Right atrium auricular region (tissue), 2 donors: ENCODE measurements around the gene RASGRF1. TPM values are rescaled to one million over a fixed set of nuclear protein-coding genes. Genes with fewer than 3 reads are reported as not detected.
A peak's percentile ranks its signal among the peaks of the same experiment; 100 is the strongest.

Experiments
- DNase-seq: peaks from one replicate; pipeline ENCODE4 v3.0.0-alpha.2; 2019; ENCODE audit warnings: low spot score
- H3K27ac ChIP-seq, 2 donors: fragments of 200-600 bp; sonication (generic); 1 replicate in 1 of 2; 2 replicates in 1 of 2; pipeline ENCODE4 v1.5.1; 2016 to 2019
- H3K27me3 ChIP-seq, 2 donors: fragments of 200-600 bp; sonication (generic); one replicate each; pipeline versions ENCODE4 v1.5.1 to v1.6.0; 2017 to 2019
- H3K36me3 ChIP-seq: fragments of 200-600 bp; sonication (generic); one replicate; pipeline ENCODE4 v1.5.1; 2016
- H3K4me1 ChIP-seq, 2 donors: fragments of 200-600 bp; sonication (generic); one replicate each; pipeline versions ENCODE4 v1.5.1 to v1.6.0; 2017 to 2019
- H3K4me3 ChIP-seq, 2 donors: fragments of 200-600 bp; sonication (generic); 1 replicate in 1 of 2; 2 replicates in 1 of 2; pipeline ENCODE4 v1.5.1; 2017 to 2019; ENCODE audit warnings: mild to moderate bottlenecking in 1 of 2, moderate library complexity in 1 of 2
- H3K9me3 ChIP-seq, 2 donors: fragments of 200-600 bp; sonication (generic); one replicate each; pipeline ENCODE4 v1.5.1; 2019
- total RNA-seq, 2 donors: library from RNA; depleted of rRNA; stranded (reverse); fragments of >200 nt; gene quantifications; one replicate each; pipeline ENCODE4 v1.1.0, GENCODE V29; 2016
- TF ChIP-seq, protein P1 (sequence below), 2 donors: fragments of 200-600 bp; sonication (generic); IDR thresholded peaks; one replicate each; pipeline ENCODE4 v1.5.1; 2019; ENCODE audit warnings: antibody characterized with exemption in 2 of 2

The RASGRF1 gene
- total RNA-seq, 2 donors from 2014 or later: 1.0 TPM; not detected in 1

GRCh38 chr15:79088426-79089205 lies 2.0 kb downstream of the RASGRF1 start:
- DNase-seq: peak; percentile 9
- TF ChIP-seq, protein P1, sequence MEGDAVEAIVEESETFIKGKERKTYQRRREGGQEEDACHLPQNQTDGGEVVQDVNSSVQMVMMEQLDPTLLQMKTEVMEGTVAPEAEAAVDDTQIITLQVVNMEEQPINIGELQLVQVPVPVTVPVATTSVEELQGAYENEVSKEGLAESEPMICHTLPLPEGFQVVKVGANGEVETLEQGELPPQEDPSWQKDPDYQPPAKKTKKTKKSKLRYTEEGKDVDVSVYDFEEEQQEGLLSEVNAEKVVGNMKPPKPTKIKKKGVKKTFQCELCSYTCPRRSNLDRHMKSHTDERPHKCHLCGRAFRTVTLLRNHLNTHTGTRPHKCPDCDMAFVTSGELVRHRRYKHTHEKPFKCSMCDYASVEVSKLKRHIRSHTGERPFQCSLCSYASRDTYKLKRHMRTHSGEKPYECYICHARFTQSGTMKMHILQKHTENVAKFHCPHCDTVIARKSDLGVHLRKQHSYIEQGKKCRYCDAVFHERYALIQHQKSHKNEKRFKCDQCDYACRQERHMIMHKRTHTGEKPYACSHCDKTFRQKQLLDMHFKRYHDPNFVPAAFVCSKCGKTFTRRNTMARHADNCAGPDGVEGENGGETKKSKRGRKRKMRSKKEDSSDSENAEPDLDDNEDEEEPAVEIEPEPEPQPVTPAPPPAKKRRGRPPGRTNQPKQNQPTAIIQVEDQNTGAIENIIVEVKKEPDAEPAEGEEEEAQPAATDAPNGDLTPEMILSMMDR (IDR thresholded peaks at IDR 0.05): no peak
- Histone ChIP-seq H3K36me3 (no peaks in the 10 kb centered on the region), H3K4me1 (peaks cover 0 to 25% of the 10 kb centered on the region in 2 donors), H3K4me3 (no peak overlapping the region), H3K27me3 (peaks cover 11 to 12% of the 10 kb centered on the region in 2 donors), H3K27ac (no peak overlapping the region), H3K9me3 (no peaks in the 10 kb centered on the region)

DNA sequence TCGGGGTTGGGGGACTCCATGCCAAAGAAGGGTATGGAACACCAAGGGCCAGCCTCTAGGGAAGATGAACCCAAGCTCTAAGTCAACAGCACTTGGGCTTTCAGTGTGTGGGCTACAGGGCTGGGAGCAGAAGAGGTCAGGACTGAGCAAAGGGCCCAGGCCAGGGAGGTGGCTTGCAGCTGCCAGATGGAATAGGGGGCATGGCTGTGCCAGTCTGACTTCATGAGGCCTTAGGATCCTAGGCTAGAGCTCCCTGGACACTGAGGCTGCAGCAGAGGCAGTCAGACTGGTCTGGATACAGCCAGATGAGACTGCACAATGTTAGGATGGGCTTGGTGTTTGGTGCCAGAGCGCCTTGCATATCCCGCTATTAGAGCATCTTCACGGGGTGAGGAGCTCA lies 3.8 kb downstream of the RASGRF1 start:
- peaks cover 11 to 12% of the 10 kb centered on the region in 2 donors for H3K27me3 ChIP-seq
- DNase-seq: no peak

DNA sequence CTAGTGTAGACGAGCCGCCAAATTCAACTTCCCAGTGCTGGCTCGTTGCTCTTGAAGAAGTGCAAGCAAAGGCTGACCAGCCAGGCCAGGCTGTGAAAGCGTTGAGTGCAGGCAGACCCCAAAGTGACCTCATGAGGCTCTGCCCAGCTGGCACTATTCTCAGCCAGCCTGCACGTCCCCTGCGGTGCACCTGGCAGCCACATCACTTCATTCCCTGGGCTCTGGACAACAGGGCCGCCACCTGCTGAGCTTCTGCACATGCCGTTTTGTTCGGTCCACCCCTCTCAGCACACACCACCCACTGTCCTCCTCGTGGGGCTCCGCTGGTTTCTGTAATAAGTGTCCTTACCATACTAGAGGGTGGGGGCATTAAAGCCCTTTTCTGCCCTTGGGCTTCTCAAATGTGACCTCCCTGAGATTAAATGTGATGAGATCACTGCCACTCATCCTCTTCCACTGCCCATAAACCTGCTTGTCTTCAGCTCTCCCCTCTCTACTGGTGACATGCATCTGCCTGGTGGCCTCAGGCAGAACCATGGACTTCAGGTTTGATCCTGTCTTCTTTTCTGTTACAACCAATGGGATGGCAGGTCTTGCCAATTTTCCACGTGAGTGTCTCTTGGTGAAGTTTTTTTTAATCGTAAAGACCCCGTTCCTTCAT lies 6.1 kb downstream of the RASGRF1 start:
- DNase-seq: no peak
- H3K27ac ChIP-seq: no peak overlapping the region
- H3K4me1 ChIP-seq: peaks cover 0 to 4% of the 10 kb centered on the region in 2 donors
- H3K4me3 ChIP-seq: no peak overlapping the region
- no peaks in the 10 kb centered on the region for H3K36me3 ChIP-seq
- H3K9me3 ChIP-seq: no peaks in the 10 kb centered on the region
- H3K27me3 ChIP-seq: peaks cover 0 to 1% of the 10 kb centered on the region in 2 donors
- TF ChIP-seq, protein P1 (IDR thresholded peaks at IDR 0.05): no peak

More for the DNA sequence above, 3.8 kb downstream of the RASGRF1 start:
- Histone ChIP-seq H3K4me3 (no peak overlapping the region), H3K27ac (no peak overlapping the region), H3K36me3 (no peaks in the 10 kb centered on the region), H3K4me1 (peaks cover 0 to 25% of the 10 kb centered on the region in 2 donors), H3K9me3 (no peaks in the 10 kb centered on the region)
- TF ChIP-seq, protein P1 (IDR thresholded peaks at IDR 0.05): no peak

DNA sequence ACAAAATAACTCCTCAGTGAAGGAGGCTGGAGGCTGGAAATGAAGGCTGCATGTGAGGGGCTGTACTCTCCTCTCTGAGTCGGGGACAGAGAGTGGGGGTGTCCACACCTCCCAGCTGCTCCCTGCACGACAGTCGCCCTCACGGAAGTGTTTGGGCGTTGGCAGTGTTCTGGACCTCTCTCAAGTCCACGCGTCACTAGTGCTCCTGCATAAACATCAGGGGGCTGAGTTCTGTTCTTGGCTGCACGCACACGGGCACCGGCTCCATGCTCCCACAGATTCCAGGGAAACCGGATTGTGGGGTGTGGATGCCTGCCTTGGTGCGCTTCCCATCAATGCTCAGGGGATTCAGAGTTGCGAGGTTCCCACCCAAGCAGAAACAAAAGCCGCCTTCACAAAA lies 7.4 kb downstream of the RASGRF1 start:
- DNase-seq: no peak
- no peak overlapping the region for H3K27ac ChIP-seq
- TF ChIP-seq, protein P1 (IDR thresholded peaks at IDR 0.05): no peak

DNA sequence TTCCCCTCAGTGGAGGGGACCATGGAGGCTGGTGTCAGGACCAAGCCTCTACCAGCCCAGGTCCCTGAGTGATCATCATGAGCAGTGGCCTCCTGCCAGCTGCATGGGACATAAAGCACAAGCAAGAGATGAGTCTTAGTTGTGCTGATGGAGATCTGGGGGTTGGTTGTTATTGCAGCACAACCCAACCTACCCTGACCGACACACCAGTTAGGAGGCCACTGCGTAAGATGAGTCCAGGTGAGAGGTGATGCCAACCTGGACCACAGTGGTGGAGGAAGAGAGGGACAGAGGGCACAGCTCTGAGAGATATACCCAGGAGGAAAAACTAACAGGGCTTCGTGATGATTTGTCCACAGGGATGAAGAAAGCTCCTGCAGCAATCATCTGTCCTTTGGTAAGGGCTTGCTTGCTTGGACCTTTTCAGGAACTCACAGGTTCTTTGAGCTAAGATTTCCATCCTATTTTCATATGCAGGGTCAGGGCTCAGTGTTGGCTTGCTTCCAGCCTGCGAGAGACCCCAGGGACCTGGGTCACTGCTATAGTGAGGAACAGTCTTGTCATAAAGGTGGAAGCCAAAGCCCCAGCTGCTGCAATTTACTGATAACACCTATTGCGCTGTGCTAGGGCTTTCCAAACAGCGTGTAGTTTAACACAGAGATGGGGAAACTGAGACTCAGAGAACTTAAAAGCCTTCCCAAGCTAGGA lies 8.1 kb downstream of the RASGRF1 start:
- Histone ChIP-seq H3K9me3 (no peaks in the 10 kb centered on the region), H3K27ac (no peak overlapping the region), H3K4me3 (no peak overlapping the region), H3K27me3 (no peaks in the 10 kb centered on the region), H3K4me1 (no peaks in the 10 kb centered on the region), H3K36me3 (no peaks in the 10 kb centered on the region)
- DNase-seq: no peak
- TF ChIP-seq, protein P1 (IDR thresholded peaks at IDR 0.05): no peak

More for the DNA sequence above, 7.4 kb downstream of the RASGRF1 start:
- no peaks in the 10 kb centered on the region for H3K27me3 ChIP-seq
- H3K4me1 ChIP-seq: no peaks in the 10 kb centered on the region
- no peak overlapping the region for H3K4me3 ChIP-seq
- no peaks in the 10 kb centered on the region for H3K36me3 ChIP-seq
- no peaks in the 10 kb centered on the region for H3K9me3 ChIP-seq
